Pancreas (tissue), 10 donors: ENCODE results near the gene COMMD4. TPM values are rescaled to one million over a fixed set of nuclear protein-coding genes. Genes with fewer than 3 reads are reported as not detected.

Experiments used
- ATAC-seq, 4 donors: fragments of 200-7000 bp; cut with Tn5 transposase; one replicate each; pipeline versions ENCODE4 v1.8.0 to v1.9.1; 2020; ENCODE audit warnings: mild to moderate bottlenecking in 4 of 4, moderate library complexity in 4 of 4
- DNase-seq, 6 donors: peaks; one replicate each; pipeline ENCODE4 v3.0.0-alpha.2; 2020
- FAIRE-seq: peaks from 2 replicates; lab custom pipeline; 2012; peaks lifted over from hg19 to GRCh38; lab: Jason Lieb, UNC
- H3K27ac ChIP-seq, 4 donors: fragments of 200-600 bp; sonication (generic); 1 replicate in 3 of 4; 2 replicates in 1 of 4; pipeline versions ENCODE4 v1.5.0 to v1.8.0; 2020
- H3K27me3 ChIP-seq, 4 donors: fragments of 200-600 bp; one replicate each; pipeline ENCODE4 v1.8.0; 2021
- H3K36me3 ChIP-seq, 3 donors: fragments of 200-600 bp; sonication (generic) in 1 of 3; one replicate each; pipeline versions ENCODE4 v1.5.0 to v1.8.0; 2020 to 2021
- H3K4me1 ChIP-seq, 3 donors: fragments of 200-600 bp; one replicate each; pipeline ENCODE4 v1.8.0; 2021
- H3K4me3 ChIP-seq, 4 donors: fragments of 200-600 bp; sonication (generic) in 2 of 4; one replicate each; pipeline versions ENCODE4 v1.5.0 to v1.8.0; 2020 to 2021
- H3K9me3 ChIP-seq, 4 donors: fragments of 200-600 bp; one replicate each; pipeline ENCODE4 v1.8.0; 2021
- WGBS, 2 donors: extraction: QIAGEN DNeasy Blood & Tissue Kit; methylation state at CpG; one replicate each; pipeline ENCODE4 v1.1.7; 2013; 5-methylcytosine and 5-hydroxymethylcytosine counted together
- intact Hi-C, 3 donors: fragments of 100-400 bp; cut with DNase I; formaldehyde crosslinking; loops; one replicate each; pipeline versions ENCODE4 v1.11.1 to v1.14.2; 2022
- polyA plus RNA-seq, 2 donors: library from polyadenylated mRNA; stranded (reverse); fragments of 200-250 nt; gene quantifications; one replicate each; pipeline ENCODE4 v1.2.3, GENCODE V29; 2013
- total RNA-seq, 6 donors: library from RNA; stranded (reverse); fragmentation: NEBNext Ultra II Directional in 4 of 6; extraction: Animal tissue kit (Norgen Biotek cat#: 25700) in 4 of 6; gene quantifications; one replicate each; pipeline versions ENCODE4 v1.2.1 to v1.2.4, GENCODE V29; 2021 to 2023
- TF ChIP-seq, protein P1 (sequence below), 4 donors: fragments of 200-600 bp; sonication (generic) in 3 of 4; IDR thresholded peaks; one replicate each; pipeline versions ENCODE4 v1.5.0 to v1.8.0; 2021; ENCODE audit warnings: antibody characterized with exemption in 4 of 4
- donor health status: healthy with polysubstance abuse.
- donor health status: DM: no; HTN: no; CAD: no; lungs with moderate emphysema.
- donor health status: DM: no; HTN: no; CAD: no.
- donor health status: control.
- donor health status: control.
- donor health status: Bipolar disorder and iron deficiency.
- donor health status: DM: yes; HTN: yes; CAD: no.
- donor health status: DM: no; HTN: no; CAD: no.
- donor health status: DM: no; HTN: no; CAD: no.
- donor health status: DM: yes; HTN: yes; CAD: no.

Gene COMMD4
- total and polyA plus RNA-seq, 8 donors: 19.6 to 97.7 (median 26.3) TPM

DNA sequence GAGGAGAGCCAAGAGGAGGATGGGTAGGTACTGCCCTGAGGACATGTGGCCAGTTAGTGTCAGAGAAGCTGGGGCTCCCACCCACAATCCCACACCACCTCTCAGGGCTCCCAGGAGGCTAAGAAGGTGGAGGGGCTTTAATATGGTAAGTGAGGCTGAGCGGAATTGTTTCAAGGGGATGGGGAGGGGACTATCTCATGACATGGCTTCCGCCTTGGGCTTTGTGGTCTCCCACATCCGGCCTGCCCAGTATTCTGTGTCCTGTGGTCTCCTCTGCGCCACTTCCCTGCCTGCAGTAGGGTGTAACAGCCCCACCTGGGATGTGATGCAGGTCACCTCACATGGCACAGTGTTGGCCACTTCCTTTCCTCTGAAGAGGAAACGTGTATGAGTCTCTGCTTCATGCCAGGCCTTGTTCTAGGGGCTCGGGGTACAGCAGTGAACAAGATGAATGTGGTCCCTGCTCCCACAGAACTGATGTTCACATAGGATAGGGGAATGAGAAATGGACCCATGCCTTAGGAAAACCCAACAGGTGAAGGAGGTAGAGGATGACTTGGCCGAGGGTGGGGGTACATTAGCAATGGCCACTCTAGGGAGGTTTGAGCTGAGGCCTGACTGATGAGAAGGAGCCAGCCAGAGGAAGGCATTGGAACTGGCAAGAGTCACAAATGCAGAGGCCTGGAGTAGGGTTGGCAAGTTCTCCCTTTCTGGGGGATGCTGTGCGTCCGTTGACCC lies 14.2 kb downstream of the COMMD4 start:
- TF ChIP-seq, protein P1, sequence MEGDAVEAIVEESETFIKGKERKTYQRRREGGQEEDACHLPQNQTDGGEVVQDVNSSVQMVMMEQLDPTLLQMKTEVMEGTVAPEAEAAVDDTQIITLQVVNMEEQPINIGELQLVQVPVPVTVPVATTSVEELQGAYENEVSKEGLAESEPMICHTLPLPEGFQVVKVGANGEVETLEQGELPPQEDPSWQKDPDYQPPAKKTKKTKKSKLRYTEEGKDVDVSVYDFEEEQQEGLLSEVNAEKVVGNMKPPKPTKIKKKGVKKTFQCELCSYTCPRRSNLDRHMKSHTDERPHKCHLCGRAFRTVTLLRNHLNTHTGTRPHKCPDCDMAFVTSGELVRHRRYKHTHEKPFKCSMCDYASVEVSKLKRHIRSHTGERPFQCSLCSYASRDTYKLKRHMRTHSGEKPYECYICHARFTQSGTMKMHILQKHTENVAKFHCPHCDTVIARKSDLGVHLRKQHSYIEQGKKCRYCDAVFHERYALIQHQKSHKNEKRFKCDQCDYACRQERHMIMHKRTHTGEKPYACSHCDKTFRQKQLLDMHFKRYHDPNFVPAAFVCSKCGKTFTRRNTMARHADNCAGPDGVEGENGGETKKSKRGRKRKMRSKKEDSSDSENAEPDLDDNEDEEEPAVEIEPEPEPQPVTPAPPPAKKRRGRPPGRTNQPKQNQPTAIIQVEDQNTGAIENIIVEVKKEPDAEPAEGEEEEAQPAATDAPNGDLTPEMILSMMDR (IDR thresholded peaks at IDR 0.05): no peak
- ATAC-seq (no peak), FAIRE-seq (no peak), DNase-seq (no peak)
- 88 to 89% methylated on average over 7 to 9 of the region's 9 CpGs for WGBS, 2 donors
- no peaks in the 10 kb centered on the region for H3K27me3 ChIP-seq
- H3K4me1 ChIP-seq: peaks cover 0 to 7% (median 0%) of the 10 kb centered on the region in 3 donors
- no peaks in the 10 kb centered on the region for H3K36me3 ChIP-seq
- no peak overlapping the region for H3K27ac ChIP-seq
- no peaks in the 10 kb centered on the region for H3K9me3 ChIP-seq
- intact Hi-C loops: no loop called here
- no peak overlapping the region for H3K4me3 ChIP-seq

DNA sequence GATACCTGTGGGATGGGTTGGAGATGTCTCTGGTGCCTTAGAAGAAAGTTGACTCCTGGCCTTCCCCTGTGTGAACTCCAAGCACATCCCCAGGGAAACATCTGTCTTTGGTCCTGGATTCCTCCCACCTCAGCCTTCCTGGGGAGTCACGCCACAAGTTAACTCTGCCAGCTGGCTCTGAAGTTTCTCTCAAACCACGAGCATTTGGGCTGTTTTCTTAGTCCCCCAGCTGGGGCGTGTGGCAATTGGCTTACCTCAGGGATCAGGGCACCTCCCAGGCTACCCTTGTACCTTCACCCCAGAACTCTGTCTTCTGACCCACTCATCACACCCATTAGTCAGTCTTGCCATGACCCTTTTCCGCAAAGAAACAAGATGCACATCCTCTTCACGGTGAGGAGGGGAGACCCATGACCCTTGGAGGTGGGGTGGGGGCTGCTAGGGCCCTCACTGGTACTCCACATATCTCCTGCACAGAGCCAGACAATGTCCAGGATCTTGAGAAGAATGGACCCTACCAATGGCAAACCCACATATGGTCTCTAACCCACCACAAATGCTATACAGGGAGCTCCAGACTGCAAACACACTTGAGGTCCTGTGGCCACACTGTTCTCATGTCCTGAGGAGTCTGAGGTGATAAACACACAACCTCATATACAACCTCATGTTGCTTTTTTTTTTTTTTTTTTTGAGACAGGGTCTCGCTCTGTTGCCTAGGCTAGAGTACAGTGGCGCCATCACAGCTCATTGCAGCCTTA lies 14.9 kb downstream of the COMMD4 start:
- Histone ChIP-seq H3K9me3 (no peaks in the 10 kb centered on the region), H3K4me3 (no peak overlapping the region), H3K27me3 (no peaks in the 10 kb centered on the region), H3K4me1 (peaks cover 0 to 7% (median 0%) of the 10 kb centered on the region in 3 donors), H3K27ac (no peak overlapping the region), H3K36me3 (peaks cover 0 to 2% (median 0%) of the 10 kb centered on the region in 3 donors)
- intact Hi-C loops: no loop called here
- no peak for DNase-seq
- WGBS, 2 donors: 82 to 86% methylated on average over 7 of the region's 7 CpGs
- no peak for FAIRE-seq
- TF ChIP-seq, protein P1 (IDR thresholded peaks at IDR 0.05): no peak
- ATAC-seq: no peak

DNA sequence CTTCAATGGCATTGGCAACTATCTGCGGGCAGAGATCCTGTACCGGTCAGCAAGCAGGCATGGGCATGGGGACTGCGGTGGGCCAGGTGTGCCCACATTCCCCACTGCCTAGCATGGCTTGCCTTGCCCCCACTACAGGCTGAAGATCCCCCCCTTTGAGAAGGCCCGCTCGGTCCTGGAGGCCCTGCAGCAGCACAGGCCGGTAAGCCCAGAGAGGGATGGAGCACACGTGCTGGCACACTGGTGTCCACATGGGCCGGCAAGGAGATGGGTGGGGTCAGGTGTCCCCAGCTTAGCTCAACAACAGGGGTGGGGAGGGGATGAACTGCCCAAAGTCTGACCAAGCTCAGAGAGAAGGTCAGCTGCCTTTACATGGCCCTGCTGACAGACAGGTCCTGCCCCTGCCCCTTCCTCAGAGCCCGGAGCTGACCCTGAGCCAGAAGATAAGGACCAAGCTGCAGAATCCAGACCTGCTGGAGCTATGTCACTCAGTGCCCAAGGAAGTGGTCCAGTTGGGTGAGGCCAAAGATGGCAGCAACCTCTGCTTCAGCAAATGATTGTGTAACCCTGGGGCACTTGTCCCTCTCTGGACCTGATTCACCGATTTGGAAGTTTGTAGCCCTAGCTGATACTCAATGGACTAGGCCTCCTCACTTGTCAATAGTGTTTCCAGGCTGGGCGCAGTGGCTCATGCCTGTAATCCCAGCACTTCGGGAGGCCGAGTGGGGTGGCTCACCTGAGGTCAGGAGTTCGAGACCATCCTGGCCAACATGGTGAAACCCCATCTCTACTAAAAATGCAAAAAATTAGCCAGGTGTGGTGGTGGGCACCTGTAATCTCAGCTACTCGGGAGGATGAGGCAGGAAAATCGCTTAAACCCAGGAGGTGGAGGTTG lies 16.6 kb downstream of the COMMD4 start:
- Histone ChIP-seq H3K27ac (no peak overlapping the region), H3K4me3 (no peak overlapping the region), H3K36me3 (peaks cover 0 to 13% (median 8%) of the 10 kb centered on the region in 3 donors), H3K9me3 (no peaks in the 10 kb centered on the region), H3K4me1 (peaks cover 0 to 7% (median 0%) of the 10 kb centered on the region in 3 donors), H3K27me3 (no peaks in the 10 kb centered on the region)
- TF ChIP-seq, protein P1 (IDR thresholded peaks at IDR 0.05): no peak
- WGBS, 2 donors: 89 to 90% methylated on average over 16 of the region's 16 CpGs
- no peak for DNase-seq
- intact Hi-C loops: no loop called here
- no peak for FAIRE-seq
- ATAC-seq: no peak

DNA sequence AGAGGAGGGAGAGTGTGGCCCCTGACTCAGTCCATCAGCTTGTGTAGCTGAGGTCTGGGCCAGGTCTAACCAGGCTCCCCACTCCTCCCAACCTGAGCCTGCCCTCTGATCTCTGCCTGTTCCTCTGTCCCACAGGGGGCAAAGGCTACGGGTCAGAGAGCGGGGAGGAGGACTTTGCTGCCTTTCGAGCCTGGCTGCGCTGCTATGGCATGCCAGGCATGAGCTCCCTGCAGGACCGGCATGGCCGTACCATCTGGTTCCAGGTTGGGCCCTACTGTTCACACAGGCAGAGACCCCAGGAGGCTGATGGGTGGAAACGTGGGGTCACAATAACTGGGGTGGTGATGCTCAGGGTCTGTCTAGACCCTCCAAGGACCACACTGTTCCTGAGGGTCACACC lies 17.7 kb downstream of the COMMD4 start:
- Histone ChIP-seq H3K4me1 (peaks cover 0 to 7% (median 0%) of the 10 kb centered on the region in 3 donors), H3K27ac (no peak overlapping the region), H3K27me3 (no peaks in the 10 kb centered on the region), H3K36me3 (peaks cover 0 to 13% (median 8%) of the 10 kb centered on the region in 3 donors), H3K9me3 (no peaks in the 10 kb centered on the region), H3K4me3 (no peak overlapping the region)
- intact Hi-C loops: no loop called here
- TF ChIP-seq, protein P1 (IDR thresholded peaks at IDR 0.05): no peak
- WGBS, 2 donors: 89 to 90% methylated on average over 7 of the region's 7 CpGs
- no peak for FAIRE-seq
- no peak for DNase-seq
- ATAC-seq: no peak
